HepG2 (cell line): ENCODE results near the gene RPS6KA2. TPM values are rescaled to one million over a fixed set of nuclear protein-coding genes. Genes with fewer than 3 reads are reported as not detected.

ENCODE experiments used
- AKNA ChIP-seq: sonication (generic); formaldehyde crosslinking; IDR thresholded peaks from 2 replicates; pipeline ENCODE4 v1.4.0; 2020; ENCODE audit warnings: missing genetic modification reagents, borderline replicate concordance
- DNMT1 ChIP-seq: sonication (generic); formaldehyde crosslinking; IDR thresholded peaks from 2 replicates; pipeline ENCODE4 v1.5.1; 2020; ENCODE audit warnings: mild to moderate bottlenecking, missing genetic modification reagents
- EHMT2 ChIP-seq: fragments of 200-600 bp; sonication (generic); IDR thresholded peaks from 2 replicates; pipeline ENCODE4 v1.7.0; 2017; ENCODE audit warnings: antibody characterized with exemption, low read depth, low read length, borderline replicate concordance
- ISL2 ChIP-seq: sonication (generic); formaldehyde crosslinking; IDR thresholded peaks from 2 replicates; pipeline ENCODE4 v1.5.0; 2020; ENCODE audit warnings: missing genetic modification reagents
- PBX3 ChIP-seq: sonication (generic); formaldehyde crosslinking; IDR thresholded peaks from 2 replicates; pipeline ENCODE4 v1.8.1; 2023; ENCODE audit warnings: missing genetic modification reagents, inconsistent platforms, borderline replicate concordance
- PCBP1 ChIP-seq: fragments of 200-400 bp; formaldehyde crosslinking; IDR thresholded peaks from 2 replicates; pipeline ENCODE4 v1.6.1; 2017; ENCODE audit warnings: mild to moderate bottlenecking, low read depth, low read length, borderline replicate concordance
- TBX2 ChIP-seq: sonication (generic); formaldehyde crosslinking; IDR thresholded peaks from 2 replicates; pipeline ENCODE4 v1.5.0; 2020; ENCODE audit warnings: missing genetic modification reagents, mild to moderate bottlenecking, borderline replicate concordance
- ZBTB26 ChIP-seq: IDR thresholded peaks from 2 replicates; pipeline ENCODE4 v1.6.1; 2016; ENCODE audit warnings: missing compliant biosample characterization, missing genetic modification reagents, borderline replicate concordance
- ZBTB34 ChIP-seq: sonication (generic); formaldehyde crosslinking; IDR thresholded peaks from 2 replicates; pipeline ENCODE4 v1.8.0; 2022; ENCODE audit warnings: mild to moderate bottlenecking, missing genetic modification reagents
- ZFP36L1 ChIP-seq: sonication (generic); formaldehyde crosslinking; IDR thresholded peaks from 2 replicates; pipeline ENCODE4 v1.8.0; 2022; ENCODE audit warnings: mild to moderate bottlenecking, missing genetic modification reagents, moderate library complexity
- ZFX ChIP-seq: sonication (generic); formaldehyde crosslinking; IDR thresholded peaks from 2 replicates; pipeline ENCODE4 v1.4.0; 2020; ENCODE audit warnings: mild to moderate bottlenecking, low read depth, missing genetic modification reagents, moderate library complexity
- ZMYM2 ChIP-seq: sonication (generic); formaldehyde crosslinking; IDR thresholded peaks from 2 replicates; pipeline ENCODE4 v1.8.0; 2022; ENCODE audit warnings: mild to moderate bottlenecking, missing genetic modification reagents
- ZNF160 ChIP-seq: sonication (generic); formaldehyde crosslinking; IDR thresholded peaks from 2 replicates; pipeline ENCODE4 v1.8.0; 2022; ENCODE audit warnings: mild to moderate bottlenecking, inconsistent platforms, missing genetic modification reagents
- ZNF275 ChIP-seq: sonication (generic); formaldehyde crosslinking; IDR thresholded peaks from 2 replicates; pipeline ENCODE4 v1.8.0; 2022; ENCODE audit warnings: missing genetic modification reagents, mild to moderate bottlenecking, inconsistent platforms, borderline replicate concordance
- ZNF563 ChIP-seq: sonication (generic); formaldehyde crosslinking; IDR thresholded peaks from 2 replicates; pipeline ENCODE4 v1.8.0; 2022; ENCODE audit warnings: mild to moderate bottlenecking, moderate library complexity, missing genetic modification reagents
- ZNF703 ChIP-seq: sonication (generic); formaldehyde crosslinking; IDR thresholded peaks from 2 replicates; pipeline ENCODE4 v1.5.1; 2020; ENCODE audit warnings: missing genetic modification reagents, mild to moderate bottlenecking, moderate library complexity, borderline replicate concordance
- ZNF775 ChIP-seq: sonication (generic); formaldehyde crosslinking; IDR thresholded peaks from 2 replicates; pipeline ENCODE4 v1.4.0; 2020; ENCODE audit warnings: missing genetic modification reagents, mild to moderate bottlenecking, moderate library complexity, borderline replicate concordance
- polyA plus RNA-seq, 8 experiments: library from polyadenylated mRNA; depleted of rRNA in 3 of 8; stranded (reverse) in 7 of 8; unstranded in 1 of 8; fragments of >200 nt; fragmentation: Illumina TruSeq in 4 of 8; extraction: Trizol in 4 of 8; gene quantifications; 2 replicates each; pipeline versions ENCODE4 v1.2.1 to v1.2.3, GENCODE V29; 2011 to 2016; ENCODE audit warnings: low read depth in 4 of 8, missing spikeins in 1 of 8, mixed read lengths in 1 of 8; ENCODE audit not compliant: insufficient read depth in 1 of 8
- total RNA-seq, 5 experiments: library from RNA; depleted of rRNA; stranded (reverse); fragments of >200 nt; fragmentation: Illumina TruSeq; extraction: Trizol; gene quantifications; 2 replicates each; pipeline ENCODE4 v1.2.3, GENCODE V29; 2016; ENCODE audit warnings: low read depth in 1 of 5

RPS6KA2 gene
- total and polyA plus RNA-seq, 2 of the 13 experiments (the other 11 are each of a cell fraction or from before 2014, with no cell fraction given), result 0.22 to 0.38 TPM

GRCh38 chr6:166394036-166394892, 232.8 kb downstream of the RPS6KA2 start (continued):
- TF ChIP-seq ZBTB34 (CRISPR knock-in tag), result no peak
- 0 out of 2 replicates have a peak, but pooled peaks have one; percentile 1 for TF ChIP-seq ZNF703 (CRISPR knock-in tag)
- peak; percentile 67; the same call in 1 of the 2 replicates for TF ChIP-seq ZBTB26
- no peak for TF ChIP-seq ZNF775
- peak; percentile 48 for TF ChIP-seq ZMYM2
- 0 out of 2 replicates have a peak, but pooled peaks have one; percentile 73 for TF ChIP-seq ZNF160
- no peak for TF ChIP-seq PBX3 (CRISPR knock-in tag)
- peak; percentile 77; the same call in 1 of the 2 replicates for TF ChIP-seq TBX2 (CRISPR knock-in tag)
- TF ChIP-seq PCBP1, result no peak
- no peak for TF ChIP-seq ZNF563 (CRISPR knock-in tag)
- 0 out of 2 replicates have a peak, but pooled peaks have one; percentile 73 for TF ChIP-seq DNMT1
- no peak for TF ChIP-seq EHMT2
- peak; percentile 70; the same call in 1 of the 2 replicates for TF ChIP-seq ISL2 (CRISPR knock-in tag)
- TF ChIP-seq ZFP36L1 (CRISPR knock-in tag), result peak; percentile 74; the same call in 1 of the 2 replicates
- peak; percentile 59; the same call in 1 of the 2 replicates for TF ChIP-seq ZFX
- TF ChIP-seq AKNA, result no peak
- TF ChIP-seq ZNF275, result no peak
